ENCODE results near the gene TMEM147.

TMEM147 gene

GRCh38 chr19:35545001-35545854 lies at the start of gene TMEM147:
TSS of gene TMEM147 (plus strand) at chr19:35545626. CDS start at chr19:35545740, 114 bp downstream.
- peak; percentile 99 for DNase-seq (ENCODE audit: low spot score)
- in situ Hi-C loops (cut with MboI; ENCODE audit: low sequenced_read_pairs, unreplicated experiment), result no loop called here
- no peak for TF ChIP-seq CTCF (IDR thresholded peaks at IDR 0.05; ENCODE audit: borderline replicate concordance, control extremely low read depth, extremely low read depth, insufficient read depth, missing control alignments)

- no peak for TF ChIP-seq CTCF (IDR thresholded peaks at IDR 0.05; ENCODE audit: borderline replicate concordance, control extremely low read depth, extremely low read depth, insufficient read depth, missing control alignments)
- DNase-seq (ENCODE audit: low spot score), result no peak
- in situ Hi-C loops (cut with MboI; ENCODE audit: low sequenced_read_pairs, unreplicated experiment), result loop anchor here (10.0 kb wide), 1 partner anchor 143 kb away; the partner anchor contains the start of gene FFAR3
Measured at GRCh38 chr19:35497406-35497805, 48.0 kb upstream of the TMEM147 start.

- TF ChIP-seq CTCF (IDR thresholded peaks at IDR 0.05; ENCODE audit: borderline replicate concordance, control extremely low read depth, extremely low read depth, insufficient read depth, missing control alignments), result no peak
- in situ Hi-C loops (cut with MboI; ENCODE audit: low sequenced_read_pairs, unreplicated experiment), result loop anchor here (10.0 kb wide), 1 partner anchor 143 kb away; the partner anchor contains the start of gene FFAR3
- DNase-seq (ENCODE audit: low spot score), result no peak
Measured at GRCh38 chr19:35498220-35498619, 47.2 kb upstream of the TMEM147 start.

- no peak for TF ChIP-seq CTCF (IDR thresholded peaks at IDR 0.05; ENCODE audit: borderline replicate concordance, control extremely low read depth, extremely low read depth, insufficient read depth, missing control alignments)
- no peak for DNase-seq (ENCODE audit: low spot score)
- in situ Hi-C loops (cut with MboI; ENCODE audit: low sequenced_read_pairs, unreplicated experiment), result loop anchor here (10.0 kb wide), 1 partner anchor 144 kb away; the partner anchor contains the start of gene FFAR3
Measured at GRCh38 chr19:35498984-35499527, 46.4 kb upstream of the TMEM147 start.

- in situ Hi-C loops (cut with MboI; ENCODE audit: low sequenced_read_pairs, unreplicated experiment), result no loop called here
- TF ChIP-seq CTCF (IDR thresholded peaks at IDR 0.05; ENCODE audit: borderline replicate concordance, control extremely low read depth, extremely low read depth, insufficient read depth, missing control alignments), result no peak
- DNase-seq (ENCODE audit: low spot score), result no peak
Measured at GRCh38 chr19:35500611-35501010, 44.8 kb upstream of the TMEM147 start.

GRCh38 chr19:35501684-35502083 lies 43.7 kb upstream of the TMEM147 start:
- in situ Hi-C loops (cut with MboI; ENCODE audit: low sequenced_read_pairs, unreplicated experiment), result no loop called here
- no peak for DNase-seq (ENCODE audit: low spot score)
- TF ChIP-seq CTCF (IDR thresholded peaks at IDR 0.05; ENCODE audit: borderline replicate concordance, control extremely low read depth, extremely low read depth, insufficient read depth, missing control alignments), result no peak

Measured in GM13976 (cell line).